Colonic mucosa (tissue), 4 donors: ENCODE measurements around the gene NNT. TPM values are rescaled to one million over a fixed set of nuclear protein-coding genes. Genes with fewer than 3 reads are reported as not detected.
"Not testable (repeated sequence)": the region's sequence is repeated elsewhere in the genome, so short reads cannot be mapped to it uniquely, and the experiment has no call there.

ENCODE experiments used
- DNase-seq: peaks from one replicate; pipeline ENCODE4 v3.0.0-alpha.2; 2020
- H3K27ac ChIP-seq: fragments of 200-600 bp; one replicate; pipeline ENCODE4 v1.8.0; 2021
- H3K27me3 ChIP-seq: fragments of 200-600 bp; one replicate; pipeline ENCODE4 v1.8.0; 2021
- H3K36me3 ChIP-seq: fragments of 200-600 bp; one replicate; pipeline ENCODE4 v1.8.0; 2021
- H3K4me1 ChIP-seq: fragments of 200-600 bp; one replicate; pipeline ENCODE4 v1.8.0; 2021; ENCODE audit warnings: mild to moderate bottlenecking
- H3K4me3 ChIP-seq: fragments of 200-600 bp; one replicate; pipeline ENCODE4 v1.8.0; 2021
- H3K9ac ChIP-seq, 2 donors: one replicate each; pipeline ENCODE4 v1.7.0; 2013; ENCODE audit warnings: control low read depth in 2 of 2, low read depth in 2 of 2, low read length in 2 of 2
- H3K9me3 ChIP-seq: fragments of 200-600 bp; one replicate; pipeline ENCODE4 v1.8.0; 2021
- intact Hi-C: fragments of 100-400 bp; cut with DNase I; formaldehyde crosslinking; loops from one replicate; pipeline ENCODE4 v1.14.1; 2022
- total RNA-seq, 2 donors: library from RNA; stranded (reverse); fragmentation: NEBNext Ultra II Directional in 1 of 2; extraction: Animal tissue kit (Norgen Biotek cat#: 25700) in 1 of 2; gene quantifications; one replicate each; pipeline ENCODE4 v1.2.1, GENCODE V29; 2021
- TF ChIP-seq, protein P1 (sequence below): fragments of 200-600 bp; IDR thresholded peaks from one replicate; pipeline ENCODE4 v1.8.0; 2022; ENCODE audit warnings: antibody characterized with exemption, mild to moderate bottlenecking
- donor health status: healthy.
- donor health status: DM: no; HTN: no; CAD: no.
- donor health status: DM: no; HTN: no; CAD: no.

The NNT gene
- 100 to 1,000 TPM in 1 of 2 donors, 10 to 100 TPM in 1; 81.3 to 148 TPM for total RNA-seq

DNA sequence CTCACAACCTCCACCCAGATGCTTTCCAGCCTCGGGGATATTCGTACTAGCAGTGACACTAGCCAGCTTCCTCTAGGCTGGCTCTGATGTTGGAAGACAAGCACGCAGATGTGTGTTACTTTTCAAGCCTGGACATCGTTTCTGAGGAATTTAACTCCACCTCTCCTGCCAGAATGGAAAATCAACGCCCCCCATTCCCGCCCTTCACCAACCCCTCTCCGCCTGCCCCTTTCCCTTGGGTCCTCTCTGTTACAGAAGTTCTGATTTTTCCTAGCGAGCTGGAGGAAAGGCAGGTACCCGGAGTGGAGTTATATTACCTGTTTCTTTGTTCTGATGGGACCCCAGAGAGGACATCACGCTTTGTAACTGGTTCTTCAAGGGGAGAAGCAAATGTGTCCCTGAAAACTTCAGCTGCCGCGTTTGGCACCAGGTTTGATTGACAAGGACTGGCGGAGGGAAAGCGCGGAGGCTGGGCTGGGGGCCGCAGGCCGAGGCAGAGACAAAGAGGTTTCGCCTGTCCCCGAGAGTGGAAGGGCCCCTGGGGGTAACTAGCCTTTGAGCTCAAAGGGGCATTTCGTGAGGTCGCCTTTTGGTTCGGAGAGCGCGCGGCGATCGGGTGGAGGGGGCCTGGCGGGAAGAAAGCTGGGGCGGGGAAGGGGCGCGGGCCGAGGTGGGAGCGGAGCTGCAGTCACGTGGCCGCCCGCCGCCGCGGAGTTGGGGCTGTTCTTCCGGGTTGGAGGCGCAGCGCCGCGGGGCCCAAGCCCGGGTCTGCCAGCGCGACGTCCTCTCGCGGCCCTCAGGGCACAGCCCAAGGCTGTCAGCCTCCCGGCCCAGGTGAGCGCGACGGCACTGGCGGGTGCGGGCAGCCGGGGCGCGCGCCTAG, at the start of gene NNT:
TSS of gene NNT (plus strand) at position 720 of the 883 bp plus-strand sequence. CDS start 6,016 bp downstream, outside the sequence.
- intact Hi-C loops, result loop anchor here (5.0 kb wide), 1 partner anchor 45 kb away; the partner anchor contains the start of gene PAIP1
- Histone ChIP-seq H3K27me3 (no peaks in the 10 kb centered on the region), H3K9ac (peak within 1 kb of the TSS; percentile 66 to 80), H3K9me3 (no peaks in the 10 kb centered on the region), H3K4me3 (peak within 1 kb of the TSS; percentile 67), H3K4me1 (peaks cover 4% of the 10 kb centered on the region), H3K27ac (peak within 1 kb of the TSS; percentile 77), H3K36me3 (no peaks in the 10 kb centered on the region)
- DNase-seq, result peak; percentile 85
- TF ChIP-seq, protein P1, sequence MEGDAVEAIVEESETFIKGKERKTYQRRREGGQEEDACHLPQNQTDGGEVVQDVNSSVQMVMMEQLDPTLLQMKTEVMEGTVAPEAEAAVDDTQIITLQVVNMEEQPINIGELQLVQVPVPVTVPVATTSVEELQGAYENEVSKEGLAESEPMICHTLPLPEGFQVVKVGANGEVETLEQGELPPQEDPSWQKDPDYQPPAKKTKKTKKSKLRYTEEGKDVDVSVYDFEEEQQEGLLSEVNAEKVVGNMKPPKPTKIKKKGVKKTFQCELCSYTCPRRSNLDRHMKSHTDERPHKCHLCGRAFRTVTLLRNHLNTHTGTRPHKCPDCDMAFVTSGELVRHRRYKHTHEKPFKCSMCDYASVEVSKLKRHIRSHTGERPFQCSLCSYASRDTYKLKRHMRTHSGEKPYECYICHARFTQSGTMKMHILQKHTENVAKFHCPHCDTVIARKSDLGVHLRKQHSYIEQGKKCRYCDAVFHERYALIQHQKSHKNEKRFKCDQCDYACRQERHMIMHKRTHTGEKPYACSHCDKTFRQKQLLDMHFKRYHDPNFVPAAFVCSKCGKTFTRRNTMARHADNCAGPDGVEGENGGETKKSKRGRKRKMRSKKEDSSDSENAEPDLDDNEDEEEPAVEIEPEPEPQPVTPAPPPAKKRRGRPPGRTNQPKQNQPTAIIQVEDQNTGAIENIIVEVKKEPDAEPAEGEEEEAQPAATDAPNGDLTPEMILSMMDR, result no peak

DNA sequence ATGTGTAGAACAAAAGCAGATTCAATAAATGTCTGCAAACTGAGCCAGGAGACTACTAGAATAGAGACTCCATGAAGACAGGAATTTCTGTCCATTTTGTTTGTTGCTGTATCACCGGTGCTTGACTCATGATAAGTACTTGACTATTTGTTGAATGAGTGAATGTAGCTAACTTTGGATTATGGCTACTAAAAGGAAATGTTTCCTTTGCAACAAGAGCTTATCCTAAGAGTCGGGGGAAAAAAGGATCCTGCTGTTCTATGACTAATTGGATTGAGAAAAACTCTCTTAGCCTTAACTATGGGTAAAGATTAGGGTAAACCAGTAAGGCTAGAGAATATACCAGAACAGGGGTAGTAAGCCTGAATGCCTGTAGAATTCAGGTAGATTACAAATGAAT, 49.6 kb upstream of the NNT start:
- no peak for DNase-seq
- no peak overlapping the region for H3K9ac ChIP-seq
- H3K27me3 ChIP-seq, result no peaks in the 10 kb centered on the region
- no peaks in the 10 kb centered on the region for H3K9me3 ChIP-seq
- intact Hi-C loops, result loop anchor here (10.0 kb wide), 1 partner anchor 69 kb away; the partner anchor contains the start of gene TMEM267
- no peak overlapping the region for H3K27ac ChIP-seq
- peaks cover 15% of the 10 kb centered on the region for H3K4me1 ChIP-seq
- no peaks in the 10 kb centered on the region for H3K36me3 ChIP-seq
- TF ChIP-seq, protein P1, result no peak
- no peak overlapping the region for H3K4me3 ChIP-seq

DNA sequence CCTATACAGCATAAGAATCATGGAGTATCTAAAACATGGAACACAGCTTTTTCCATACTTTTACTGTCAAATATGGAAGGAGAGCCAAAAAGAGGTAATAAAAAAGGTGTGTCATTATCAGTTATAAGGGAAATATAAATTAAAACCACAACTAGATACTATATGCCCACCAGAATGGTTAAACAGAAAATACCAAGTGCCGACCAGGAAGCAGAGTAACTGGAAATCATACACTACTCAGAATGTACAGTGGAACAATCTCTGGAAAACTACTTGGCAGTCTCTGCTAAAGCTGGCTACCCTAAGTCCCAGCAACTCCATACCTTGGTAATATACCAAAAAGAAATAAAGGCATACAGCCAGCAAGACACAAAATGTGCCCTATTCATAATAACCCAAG, 48.5 kb upstream of the NNT start:
- Histone ChIP-seq H3K9me3 (no peaks in the 10 kb centered on the region), H3K9ac (no peak overlapping the region), H3K4me3 (no peak overlapping the region), H3K27me3 (no peaks in the 10 kb centered on the region), H3K27ac (no peak overlapping the region), H3K36me3 (no peaks in the 10 kb centered on the region), H3K4me1 (peaks cover 15% of the 10 kb centered on the region)
- intact Hi-C loops, result loop anchor here (10.0 kb wide), 1 partner anchor 70 kb away; the partner anchor contains the start of gene TMEM267
- no peak for DNase-seq
- TF ChIP-seq, protein P1, result no peak

DNA sequence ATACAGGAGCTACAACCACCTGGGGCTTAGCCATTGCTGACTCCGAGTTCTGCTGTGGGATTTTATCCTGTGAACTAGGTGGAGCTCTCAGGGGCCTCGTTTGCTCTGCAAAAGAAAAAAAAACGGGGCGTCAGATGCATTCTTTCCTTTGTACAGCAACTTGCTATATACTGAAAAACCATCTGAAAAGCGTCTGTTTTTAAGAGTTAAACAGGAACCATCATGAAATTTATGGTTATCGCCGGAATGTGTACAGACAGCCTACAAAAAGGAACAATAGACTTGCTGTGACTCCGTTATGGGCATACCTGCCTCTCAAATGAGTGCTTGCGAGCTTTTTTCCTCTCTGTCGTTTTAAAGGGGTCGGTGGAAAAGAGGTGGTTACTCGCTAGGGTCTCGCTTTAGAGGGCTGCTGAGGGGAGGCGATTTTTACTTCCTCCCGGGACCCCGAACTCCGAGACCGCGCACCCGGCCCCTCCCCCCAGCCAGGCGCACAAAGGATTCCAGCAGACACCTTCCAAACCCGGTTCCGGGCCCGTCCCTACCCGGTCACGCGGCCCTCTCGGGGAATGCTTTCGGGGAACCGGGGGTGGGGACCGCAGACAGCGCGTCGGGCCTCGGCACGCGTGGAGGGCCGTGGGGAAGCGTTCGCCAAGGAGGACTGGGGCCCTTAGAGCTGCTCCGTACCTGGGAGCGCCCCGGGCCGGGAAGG, 46.9 kb upstream of the NNT start:
- Histone ChIP-seq H3K4me3 (peak overlapping the region; percentile 78), H3K9me3 (no peaks in the 10 kb centered on the region), H3K27me3 (no peaks in the 10 kb centered on the region), H3K36me3 (no peaks in the 10 kb centered on the region), H3K4me1 (peaks cover 15% of the 10 kb centered on the region), H3K27ac (peak overlapping the region; percentile 99), H3K9ac (peak overlapping the region; percentile 73 to 88)
- TF ChIP-seq, protein P1, result no peak
- peak; percentile 77 for DNase-seq
- intact Hi-C loops, result loop anchor here (5.0 to 10.0 kb wide), 2 partner anchors 46 to 71 kb away; partner anchors contain the start of genes NNT and TMEM267

DNA sequence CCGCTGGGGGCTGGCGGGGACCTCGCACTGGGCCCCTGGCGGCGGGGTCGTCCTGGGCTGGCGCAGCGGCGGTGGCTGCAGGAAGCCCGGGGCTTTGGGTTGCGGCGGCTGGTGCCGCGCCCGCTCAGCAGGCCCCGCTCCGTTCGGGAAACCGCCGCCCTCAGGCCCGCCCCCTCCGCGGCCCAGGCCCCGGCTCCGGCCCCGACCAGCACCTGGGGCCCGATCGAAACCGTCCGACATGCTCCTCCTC, 46.4 kb upstream of the NNT start:
- H3K4me3 ChIP-seq, result peak overlapping the region; percentile 78
- peak overlapping the region; percentile 99 for H3K27ac ChIP-seq
- H3K9ac ChIP-seq, result peak overlapping the region; percentile 73 to 88
- intact Hi-C loops, result loop anchor here (5.0 to 10.0 kb wide), 2 partner anchors 46 to 72 kb away; partner anchors contain the start of genes NNT and TMEM267
- peak; percentile 85 for DNase-seq
- peaks cover 15% of the 10 kb centered on the region for H3K4me1 ChIP-seq
- H3K27me3 ChIP-seq, H3K36me3 ChIP-seq, H3K9me3 ChIP-seq: not testable (repeated sequence)
